GM18508 (cell line): ENCODE data around the gene UTP4.

Experiments used
- ATAC-seq: cut with Tn5 transposase; IDR thresholded peaks from one replicate; pipeline ENCODE4 v1.9.1; 2021; ENCODE audit warnings: moderate number of reproducible peaks; ENCODE audit not compliant: insufficient read depth, unreplicated experiment

The UTP4 gene

GRCh38 chr16:69199382-69199781, 66.9 kb downstream of the UTP4 start:
- ATAC-seq, result no peak

GRCh38 chr16:69201291-69201690, 68.8 kb downstream of the UTP4 start:
- ATAC-seq, result no peak

- ATAC-seq, result no peak
Measured at GRCh38 chr16:69201787-69202186, 69.3 kb downstream of the UTP4 start.

- ATAC-seq, result no peak
Measured at GRCh38 chr16:69204172-69204571, 71.7 kb downstream of the UTP4 start.

- ATAC-seq, result no peak
Measured at GRCh38 chr16:69209735-69210134, 77.3 kb downstream of the UTP4 start.

GRCh38 chr16:69217433-69217832, 85.0 kb downstream of the UTP4 start:
- ATAC-seq, result no peak
